Peyer's patch (tissue), 4 donors: ENCODE results near the gene DUS3L. TPM values are rescaled to one million over a fixed set of nuclear protein-coding genes. Genes with fewer than 3 reads are reported as not detected.

Source experiments
- DNase-seq, 3 donors: peaks; one replicate each; pipeline ENCODE4 v3.0.0-alpha.2; 2017 to 2019
- H3K27ac ChIP-seq, 4 donors: fragments of 200-600 bp; sonication (generic); one replicate each; pipeline ENCODE4 v1.5.1; 2016 to 2019
- H3K27me3 ChIP-seq, 2 donors: fragments of 200-600 bp; sonication (generic); one replicate each; pipeline ENCODE4 v1.5.1; 2019
- H3K36me3 ChIP-seq, 3 donors: fragments of 200-600 bp; sonication (generic); one replicate each; pipeline ENCODE4 v1.5.1; 2016 to 2019
- H3K4me1 ChIP-seq, 4 donors: fragments of 200-600 bp; sonication (generic); one replicate each; pipeline ENCODE4 v1.5.1; 2016 to 2019
- H3K4me3 ChIP-seq, 4 donors: fragments of 200-600 bp; sonication (generic); 1 replicate in 3 of 4; 2 replicates in 1 of 4; pipeline ENCODE4 v1.5.1; 2016 to 2019; ENCODE audit warnings: mild to moderate bottlenecking in 1 of 4
- H3K9me3 ChIP-seq, 4 donors: fragments of 200-600 bp; sonication (generic); one replicate each; pipeline ENCODE4 v1.5.1; 2016 to 2019; ENCODE audit warnings: mild to moderate bottlenecking in 1 of 4
- POLR2A ChIP-seq, 2 donors: fragments of 450-650 bp; IDR thresholded peaks; one replicate each; pipeline ENCODE4 v1.5.1; 2017; ENCODE audit warnings: antibody characterized with exemption in 2 of 2, mild to moderate bottlenecking in 2 of 2, moderate library complexity in 2 of 2
- total RNA-seq, 4 donors: library from RNA; depleted of rRNA; stranded (reverse); fragments of >200 nt; gene quantifications; one replicate each; pipeline ENCODE4 v1.1.0, GENCODE V29; 2016
- TF ChIP-seq, protein P1 (sequence below), 6 experiments: fragments of 450-650 bp in 4 of 6; fragments of 200-600 bp in 2 of 6; sonication (generic) in 1 of 6; IDR thresholded peaks; one replicate each; pipeline ENCODE4 v1.5.1; 2017 to 2019; ENCODE audit warnings: antibody characterized with exemption in 6 of 6, mild to moderate bottlenecking in 3 of 6, moderate library complexity in 1 of 6

DUS3L gene
- total RNA-seq, 4 donors from 2014 or later, result 31.5 to 91.6 (median 71.2) TPM

DNA sequence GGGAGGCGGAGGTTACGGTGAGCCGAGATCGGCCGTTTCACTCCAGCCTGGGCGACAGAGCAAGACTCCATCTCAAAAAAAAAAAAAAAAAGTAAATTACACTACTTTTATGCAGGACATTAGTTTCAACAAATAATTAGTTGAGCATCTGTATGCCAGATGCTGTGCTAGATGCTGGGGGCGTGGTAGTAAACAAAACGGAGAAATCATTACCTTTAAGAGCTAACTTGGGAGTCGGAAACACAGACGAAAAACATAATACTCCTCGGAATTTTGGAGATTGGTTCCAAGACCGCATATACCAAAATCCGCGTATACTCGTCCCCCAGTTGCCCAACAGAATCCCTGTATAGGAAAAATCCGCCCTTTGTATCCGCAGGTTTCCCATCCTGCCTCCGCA, 1.3 kb upstream of the DUS3L start:
- H3K36me3 ChIP-seq, result peaks cover 0 to 27% (median 0%) of the 10 kb centered on the region in 3 donors

DNA sequence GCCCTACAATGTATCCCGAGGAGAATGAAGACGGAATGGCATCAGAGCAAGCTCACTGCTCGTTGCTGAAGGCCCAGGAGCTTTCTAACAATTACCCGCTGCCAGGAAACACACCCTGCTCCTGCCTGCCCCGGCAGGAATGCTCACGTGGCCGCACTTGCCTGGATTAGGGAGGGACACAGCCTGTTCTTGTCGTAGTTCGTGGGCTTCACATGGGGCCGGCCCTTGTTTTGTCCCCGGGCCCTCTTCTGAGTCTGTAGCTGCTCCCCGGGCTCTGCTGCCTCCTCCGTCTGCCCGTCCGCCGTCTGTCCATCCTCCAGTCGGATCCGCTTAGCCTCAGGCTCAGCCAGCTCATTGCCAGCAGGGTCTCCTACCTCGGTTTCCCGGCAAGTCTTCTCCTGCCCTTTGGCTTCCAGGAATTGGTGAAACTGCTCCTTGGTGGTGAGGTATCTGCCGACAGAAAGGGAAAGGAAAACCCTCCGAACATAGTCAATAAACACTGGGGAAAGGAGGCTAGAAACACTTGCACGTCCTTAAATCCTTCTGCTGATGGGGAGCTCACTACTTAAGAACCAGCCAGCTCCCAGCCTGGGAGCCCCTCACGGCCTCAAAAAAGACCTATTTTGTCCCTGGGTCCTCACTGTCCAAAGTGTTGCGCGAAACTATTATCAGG, 941 bp downstream of the DUS3L start:
- Histone ChIP-seq H3K27ac (peak overlapping the region; percentile 94 to 98 (median 96)), H3K27me3 (no peaks in the 10 kb centered on the region), H3K4me1 (peaks cover 0 to 7% (median 3%) of the 10 kb centered on the region in 4 donors), H3K9me3 (no peaks in the 10 kb centered on the region), H3K36me3 (peaks cover 0 to 49% (median 0%) of the 10 kb centered on the region in 3 donors), H3K4me3 (peak overlapping the region; percentile 69 to 89 (median 84))
- no peak for TF ChIP-seq POLR2A (IDR thresholded peaks at IDR 0.05)
- TF ChIP-seq, protein P1, sequence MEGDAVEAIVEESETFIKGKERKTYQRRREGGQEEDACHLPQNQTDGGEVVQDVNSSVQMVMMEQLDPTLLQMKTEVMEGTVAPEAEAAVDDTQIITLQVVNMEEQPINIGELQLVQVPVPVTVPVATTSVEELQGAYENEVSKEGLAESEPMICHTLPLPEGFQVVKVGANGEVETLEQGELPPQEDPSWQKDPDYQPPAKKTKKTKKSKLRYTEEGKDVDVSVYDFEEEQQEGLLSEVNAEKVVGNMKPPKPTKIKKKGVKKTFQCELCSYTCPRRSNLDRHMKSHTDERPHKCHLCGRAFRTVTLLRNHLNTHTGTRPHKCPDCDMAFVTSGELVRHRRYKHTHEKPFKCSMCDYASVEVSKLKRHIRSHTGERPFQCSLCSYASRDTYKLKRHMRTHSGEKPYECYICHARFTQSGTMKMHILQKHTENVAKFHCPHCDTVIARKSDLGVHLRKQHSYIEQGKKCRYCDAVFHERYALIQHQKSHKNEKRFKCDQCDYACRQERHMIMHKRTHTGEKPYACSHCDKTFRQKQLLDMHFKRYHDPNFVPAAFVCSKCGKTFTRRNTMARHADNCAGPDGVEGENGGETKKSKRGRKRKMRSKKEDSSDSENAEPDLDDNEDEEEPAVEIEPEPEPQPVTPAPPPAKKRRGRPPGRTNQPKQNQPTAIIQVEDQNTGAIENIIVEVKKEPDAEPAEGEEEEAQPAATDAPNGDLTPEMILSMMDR (IDR thresholded peaks at IDR 0.05), result no peak
- DNase-seq, result no peak

More for the DNA sequence above, 1.3 kb upstream of the DUS3L start:
- H3K27ac ChIP-seq, result no peak overlapping the region
- no peak overlapping the region for H3K4me3 ChIP-seq
- no peak for TF ChIP-seq POLR2A (IDR thresholded peaks at IDR 0.05)
- TF ChIP-seq, protein P1 (IDR thresholded peaks at IDR 0.05), result no peak
- peaks cover 0 to 7% (median 3%) of the 10 kb centered on the region in 4 donors for H3K4me1 ChIP-seq
- no peaks in the 10 kb centered on the region for H3K9me3 ChIP-seq
- DNase-seq, result no peak
- no peaks in the 10 kb centered on the region for H3K27me3 ChIP-seq

- Histone ChIP-seq H3K36me3 (peaks cover 0 to 56% (median 0%) of the 10 kb centered on the region in 3 donors), H3K4me1 (peaks cover 0 to 7% (median 3%) of the 10 kb centered on the region in 4 donors), H3K9me3 (no peaks in the 10 kb centered on the region), H3K27me3 (no peaks in the 10 kb centered on the region), H3K27ac (no peak overlapping the region), H3K4me3 (no peak overlapping the region)
- TF ChIP-seq, protein P1 (IDR thresholded peaks at IDR 0.05), result no peak
- no peak for TF ChIP-seq POLR2A (IDR thresholded peaks at IDR 0.05)
- no peak for DNase-seq
Observed at GRCh38 chr19:5789351-5789761, 1.6 kb downstream of the DUS3L start.

- Histone ChIP-seq H3K36me3 (peaks cover 0 to 65% (median 0%) of the 10 kb centered on the region in 3 donors), H3K27me3 (no peaks in the 10 kb centered on the region), H3K4me3 (no peak overlapping the region), H3K9me3 (no peaks in the 10 kb centered on the region), H3K4me1 (peaks cover 0 to 7% (median 3%) of the 10 kb centered on the region in 4 donors), H3K27ac (no peak overlapping the region)
- no peak for DNase-seq
- TF ChIP-seq, protein P1 (IDR thresholded peaks at IDR 0.05), result no peak
- no peak for TF ChIP-seq POLR2A (IDR thresholded peaks at IDR 0.05)
Observed at GRCh38 chr19:5788422-5788821, 2.5 kb downstream of the DUS3L start.

- Histone ChIP-seq H3K27me3 (no peaks in the 10 kb centered on the region), H3K27ac (no peak overlapping the region), H3K4me3 (no peak overlapping the region), H3K36me3 (peaks cover 0 to 67% (median 0%) of the 10 kb centered on the region in 3 donors), H3K9me3 (no peaks in the 10 kb centered on the region), H3K4me1 (peaks cover 0 to 7% (median 3%) of the 10 kb centered on the region in 4 donors)
- no peak for TF ChIP-seq POLR2A (IDR thresholded peaks at IDR 0.05)
- TF ChIP-seq, protein P1 (IDR thresholded peaks at IDR 0.05), result no peak
- no peak for DNase-seq
Observed at GRCh38 chr19:5787409-5788182, 3.4 kb downstream of the DUS3L start.
